Measurements from ENCODE around the gene BORCS8.

DNA sequence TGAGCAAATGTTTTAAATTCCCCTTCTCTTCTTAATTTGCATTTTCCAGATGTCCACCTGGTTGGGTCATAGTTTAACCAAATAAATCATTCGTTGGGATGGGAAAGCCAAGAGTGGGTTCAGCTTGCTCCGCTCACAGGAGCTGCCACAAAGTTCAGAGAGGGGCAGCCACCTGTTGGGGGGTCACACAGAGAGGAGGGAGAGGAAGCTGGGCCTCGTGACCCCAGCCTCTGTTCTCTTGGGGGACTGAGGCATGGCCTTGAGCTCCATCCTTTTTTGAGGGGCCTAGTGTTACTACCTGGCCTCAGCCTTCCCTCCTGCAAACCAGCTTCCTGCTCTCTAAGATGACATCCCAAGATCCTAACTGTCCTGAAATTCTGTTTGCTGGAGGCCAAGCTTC, 24.3 kb downstream of the BORCS8 start:
- TF ChIP-seq RFX5 (IDR thresholded peaks at IDR 0.05; ENCODE audit: low read depth, low read length) (no peak), RCOR1 (IDR thresholded peaks at IDR 0.05; ENCODE audit: insufficient replicate concordance, low read length) (no peak), POLR2A (IDR thresholded peaks at IDR 0.05; ENCODE audit: low read depth, low read length) (no peak), BHLHE40 (IDR thresholded peaks at IDR 0.05; ENCODE audit: low read depth, low read length) (no peak), CEBPB (IDR thresholded peaks at IDR 0.05; ENCODE audit: low read depth, low read length) (no peak), MXI1 (IDR thresholded peaks at IDR 0.05; ENCODE audit: borderline replicate concordance, low read depth, low read length) (no peak)
- TF ChIP-seq, protein P1, sequence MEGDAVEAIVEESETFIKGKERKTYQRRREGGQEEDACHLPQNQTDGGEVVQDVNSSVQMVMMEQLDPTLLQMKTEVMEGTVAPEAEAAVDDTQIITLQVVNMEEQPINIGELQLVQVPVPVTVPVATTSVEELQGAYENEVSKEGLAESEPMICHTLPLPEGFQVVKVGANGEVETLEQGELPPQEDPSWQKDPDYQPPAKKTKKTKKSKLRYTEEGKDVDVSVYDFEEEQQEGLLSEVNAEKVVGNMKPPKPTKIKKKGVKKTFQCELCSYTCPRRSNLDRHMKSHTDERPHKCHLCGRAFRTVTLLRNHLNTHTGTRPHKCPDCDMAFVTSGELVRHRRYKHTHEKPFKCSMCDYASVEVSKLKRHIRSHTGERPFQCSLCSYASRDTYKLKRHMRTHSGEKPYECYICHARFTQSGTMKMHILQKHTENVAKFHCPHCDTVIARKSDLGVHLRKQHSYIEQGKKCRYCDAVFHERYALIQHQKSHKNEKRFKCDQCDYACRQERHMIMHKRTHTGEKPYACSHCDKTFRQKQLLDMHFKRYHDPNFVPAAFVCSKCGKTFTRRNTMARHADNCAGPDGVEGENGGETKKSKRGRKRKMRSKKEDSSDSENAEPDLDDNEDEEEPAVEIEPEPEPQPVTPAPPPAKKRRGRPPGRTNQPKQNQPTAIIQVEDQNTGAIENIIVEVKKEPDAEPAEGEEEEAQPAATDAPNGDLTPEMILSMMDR (conservative IDR thresholded peaks at IDR 0.05; ENCODE audit: low read depth, low read length): no peak
- TF ChIP-seq, protein P2, sequence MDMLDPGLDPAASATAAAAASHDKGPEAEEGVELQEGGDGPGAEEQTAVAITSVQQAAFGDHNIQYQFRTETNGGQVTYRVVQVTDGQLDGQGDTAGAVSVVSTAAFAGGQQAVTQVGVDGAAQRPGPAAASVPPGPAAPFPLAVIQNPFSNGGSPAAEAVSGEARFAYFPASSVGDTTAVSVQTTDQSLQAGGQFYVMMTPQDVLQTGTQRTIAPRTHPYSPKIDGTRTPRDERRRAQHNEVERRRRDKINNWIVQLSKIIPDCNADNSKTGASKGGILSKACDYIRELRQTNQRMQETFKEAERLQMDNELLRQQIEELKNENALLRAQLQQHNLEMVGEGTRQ (IDR thresholded peaks at IDR 0.05; ENCODE audit: low read depth, low read length): no peak

Measured in IMR-90 (cell line).